ENCODE data around the gene ZNF761. TPM values are rescaled to one million over a fixed set of nuclear protein-coding genes. Genes with fewer than 3 reads are reported as not detected.

Gene ZNF761
- 10 to 100 TPM; 52.3 to 63.8 TPM for total RNA-seq
- 17.2 TPM for polyA plus RNA-seq (2013, experiment 1 of 2)
- polyA plus RNA-seq (2013, experiment 2 of 2): 17.8 TPM
- long read RNA-seq, experiment 1, partial matches to known transcripts: 3 of 25 reads
- long read RNA-seq, experiment 1, other reads (novel, unspliced or antisense): 21 of 25 reads
- long read RNA-seq, experiment 2, full-length matches to known transcripts: 4 of 22 reads
- long read RNA-seq, experiment 2, partial matches to known transcripts: 9 of 22 reads
- long read RNA-seq, experiment 2, other reads (novel, unspliced or antisense): 9 of 22 reads
- long read RNA-seq, experiment 3, full-length matches to known transcripts: 1 of 10 reads
- long read RNA-seq, experiment 3, partial matches to known transcripts: 0 of 10 reads
- long read RNA-seq, experiment 3, other reads (novel, unspliced or antisense): 9 of 10 reads
- long read RNA-seq, experiment 4, partial matches to known transcripts: 1 of 17 reads
- long read RNA-seq, experiment 4, other reads (novel, unspliced or antisense): 16 of 17 reads

DNA sequence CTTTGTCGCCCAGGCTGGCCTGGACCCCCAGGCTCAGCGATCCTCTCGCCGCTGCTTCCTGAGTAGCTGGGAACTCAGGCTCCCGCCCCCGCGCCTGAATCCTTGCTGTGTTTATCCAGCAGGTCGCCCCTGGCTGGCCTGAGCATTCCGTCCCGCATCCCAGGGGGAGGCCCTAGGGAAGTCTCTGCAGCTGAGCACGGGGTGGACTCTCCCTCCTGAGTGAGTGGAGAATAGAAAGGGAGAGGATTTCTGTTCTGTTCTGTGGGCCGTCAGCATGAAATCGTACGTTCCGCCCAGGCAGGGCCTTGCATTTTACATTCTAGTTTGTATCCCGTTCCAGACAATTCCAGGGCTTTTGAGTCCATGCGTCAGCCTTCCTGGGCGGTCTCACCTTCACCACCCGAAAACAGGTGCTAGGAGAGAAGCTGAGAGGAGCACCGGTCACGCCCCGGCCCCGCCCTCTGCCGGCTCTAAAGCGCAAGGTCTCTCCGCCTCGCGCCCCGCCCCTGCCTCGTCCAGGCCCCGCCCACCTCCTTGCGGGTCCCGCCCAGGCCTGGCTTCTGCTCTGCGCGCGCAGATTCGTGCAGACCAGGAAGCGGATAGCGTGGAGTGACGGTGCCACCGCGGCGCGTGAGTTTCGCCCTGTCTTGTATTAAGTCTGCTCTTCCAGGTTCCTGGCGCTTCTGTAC, at the start of gene ZNF761:
Gene ZNF761, plus strand, starts transcription at position 586 of the 689 bp plus-strand sequence. CDS start 15,285 bp downstream, outside the sequence.
- Mint-ChIP-seq H3K9me3 (no peaks in the 10 kb centered on the region), H3K4me3 (peak within 1 kb of the TSS; percentile 97), H3K27ac (peak within 1 kb of the TSS; percentile 99), H3K36me3 (ENCODE audit: low read depth) (peaks cover 39% of the 10 kb centered on the region), H3K4me1 (peaks cover 47% of the 10 kb centered on the region), H3K27me3 (ENCODE audit: insufficient read depth) (no peaks in the 10 kb centered on the region)
- H3K9me3 ChIP-seq (ENCODE audit: control insufficient read depth, low read length): no peaks in the 10 kb centered on the region
- H3K9ac ChIP-seq (ENCODE audit: extremely low read depth, low read length, poor library complexity, severe bottlenecking): peak within 1 kb of the TSS; percentile 90
- peak; percentile 99 for DNase-seq
- 0 to 2% methylated on average over 18 to 46 of the region's 46 CpGs for WGBS, 2 experiments (ENCODE audit: insufficient coverage in 1 of 2, insufficient read length in 1 of 2)
- H3K36me3 ChIP-seq (ENCODE audit: control insufficient read depth, insufficient read depth, low read length): peaks cover 30% of the 10 kb centered on the region
- H3K4me3 ChIP-seq (ENCODE audit: low read length): peak within 1 kb of the TSS; percentile 87
- peak; percentile 60 for TF ChIP-seq CTCF (conservative IDR thresholded peaks at IDR 0.05)
- H3K27ac ChIP-seq (ENCODE audit: low read depth, low read length): no peak within 1 kb of the TSS
- peaks cover 9% of the 10 kb centered on the region for H3K4me1 ChIP-seq (ENCODE audit: control insufficient read depth, insufficient read depth, low read length)
- no peaks in the 10 kb centered on the region for H3K27me3 ChIP-seq (ENCODE audit: control insufficient read depth, insufficient read depth, low read length, poor library complexity, severe bottlenecking)

DNA sequence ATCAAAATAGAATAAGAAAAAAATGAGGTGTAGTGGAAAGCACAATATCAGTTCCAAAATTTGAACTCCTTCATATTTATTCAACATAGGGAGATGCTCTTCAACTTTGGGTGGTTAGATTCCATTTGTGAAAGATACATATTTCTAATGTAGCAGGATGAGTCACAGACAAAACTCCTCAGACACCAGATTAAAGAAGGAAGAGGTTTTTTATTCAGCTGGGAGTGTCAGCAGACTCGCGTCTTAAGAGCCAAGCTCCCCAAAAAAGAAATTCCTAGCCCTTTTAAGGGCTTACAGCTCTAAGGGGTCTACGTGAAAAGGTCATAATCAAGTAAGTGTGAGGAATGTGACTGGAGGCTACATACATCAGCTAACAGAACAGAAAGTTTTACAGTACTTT, 43.6 kb upstream of the ZNF761 start:
- WGBS, 2 experiments (ENCODE audit: insufficient coverage in 1 of 2, insufficient read length in 1 of 2): 94% methylated on average over 2 of the region's 3 CpGs; no CpG with 5 or more reads in 1 of the 2 experiments
- H3K27me3 Mint-ChIP-seq (ENCODE audit: insufficient read depth): no peaks in the 10 kb centered on the region
- Histone ChIP-seq H3K4me3 (ENCODE audit: low read length) (no peak overlapping the region), H3K9ac (ENCODE audit: extremely low read depth, low read length, poor library complexity, severe bottlenecking) (no peak overlapping the region), H3K9me3 (ENCODE audit: control insufficient read depth, low read length) (peaks cover 44% of the 10 kb centered on the region), H3K27me3 (ENCODE audit: control insufficient read depth, insufficient read depth, low read length, poor library complexity, severe bottlenecking) (no peaks in the 10 kb centered on the region), H3K36me3 (ENCODE audit: control insufficient read depth, insufficient read depth, low read length) (peaks cover 33% of the 10 kb centered on the region), H3K27ac (ENCODE audit: low read depth, low read length) (no peak overlapping the region), H3K4me1 (ENCODE audit: control insufficient read depth, insufficient read depth, low read length) (no peaks in the 10 kb centered on the region)
- no peak overlapping the region for H3K27ac Mint-ChIP-seq
- TF ChIP-seq CTCF (conservative IDR thresholded peaks at IDR 0.05): no peak
- H3K36me3 Mint-ChIP-seq (ENCODE audit: low read depth): peaks cover 42% of the 10 kb centered on the region
- DNase-seq: no peak
- H3K4me1 Mint-ChIP-seq: peaks cover under 1% of the 10 kb centered on the region
- H3K9me3 Mint-ChIP-seq: peaks cover 51% of the 10 kb centered on the region
- H3K4me3 Mint-ChIP-seq: no peak overlapping the region

DNA sequence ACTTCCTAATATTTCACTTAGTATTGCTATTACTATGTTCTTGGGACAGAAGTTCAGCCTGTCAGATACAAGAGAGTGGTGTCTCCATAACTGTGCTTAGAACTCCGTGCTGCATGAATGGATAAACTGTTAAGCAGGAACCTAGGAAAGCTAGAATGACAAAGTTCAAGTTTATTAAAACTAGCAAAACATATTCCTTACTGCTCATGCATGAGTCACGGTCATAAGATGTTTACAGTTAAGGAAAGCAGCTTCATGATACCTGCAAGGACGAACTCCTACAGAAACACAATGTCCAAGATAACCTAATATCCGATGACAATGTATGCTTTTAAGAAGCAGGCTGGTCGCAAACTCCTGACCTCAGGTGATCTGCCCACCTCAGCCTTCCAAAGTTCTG, 42.9 kb upstream of the ZNF761 start:
- H3K4me1 ChIP-seq (ENCODE audit: control insufficient read depth, insufficient read depth, low read length): no peaks in the 10 kb centered on the region
- Mint-ChIP-seq H3K27me3 (ENCODE audit: insufficient read depth) (no peaks in the 10 kb centered on the region), H3K4me1 (peaks cover 7% of the 10 kb centered on the region), H3K4me3 (no peak overlapping the region), H3K36me3 (ENCODE audit: low read depth) (peaks cover 35% of the 10 kb centered on the region), H3K27ac (no peak overlapping the region), H3K9me3 (peaks cover 44% of the 10 kb centered on the region)
- no peak overlapping the region for H3K9ac ChIP-seq (ENCODE audit: extremely low read depth, low read length, poor library complexity, severe bottlenecking)
- H3K9me3 ChIP-seq (ENCODE audit: control insufficient read depth, low read length): peaks cover 36% of the 10 kb centered on the region
- 89 to 94% methylated on average over 3 to 5 of the region's 5 CpGs for WGBS, 2 experiments (ENCODE audit: insufficient coverage in 1 of 2, insufficient read length in 1 of 2)
- no peak overlapping the region for H3K27ac ChIP-seq (ENCODE audit: low read depth, low read length)
- TF ChIP-seq CTCF (conservative IDR thresholded peaks at IDR 0.05): no peak
- no peaks in the 10 kb centered on the region for H3K27me3 ChIP-seq (ENCODE audit: control insufficient read depth, insufficient read depth, low read length, poor library complexity, severe bottlenecking)
- H3K4me3 ChIP-seq (ENCODE audit: low read length): no peak overlapping the region
- DNase-seq: no peak
- H3K36me3 ChIP-seq (ENCODE audit: control insufficient read depth, insufficient read depth, low read length): peaks cover 25% of the 10 kb centered on the region
